CD4-positive, alpha-beta T cell treated with Interleukin-2 at 100 ng/mL for 4 hours (primary cell): Measurements from ENCODE around the gene PDE9A.

Experiments used
- DNase-seq: peaks from one replicate; pipeline ENCODE4 v3.0.0-alpha.2; 2020; ENCODE audit warnings: low spot score

The PDE9A gene

GRCh38 chr21:42642219-42642745 is 11.1 kb upstream of the PDE9A start:
- DNase-seq = no peak

- DNase-seq = no peak
These were observed 8.9 kb upstream of the PDE9A start for GRCh38 chr21:42644223-42645208.

- no peak for DNase-seq
These were observed 8.0 kb upstream of the PDE9A start for GRCh38 chr21:42645211-42646075.

- no peak for DNase-seq
These were observed 7.2 kb upstream of the PDE9A start for GRCh38 chr21:42646076-42646825.

- no peak for DNase-seq
These were observed 6.6 kb upstream of the PDE9A start for GRCh38 chr21:42646836-42647235.

GRCh38 chr21:42648606-42649005 is 4.8 kb upstream of the PDE9A start:
- DNase-seq = no peak

- no peak for DNase-seq
These were observed 4.0 kb upstream of the PDE9A start for GRCh38 chr21:42649122-42650032.

GRCh38 chr21:42650033-42650370 is 3.4 kb upstream of the PDE9A start:
- DNase-seq = no peak

- no peak for DNase-seq
These were observed 2.7 kb upstream of the PDE9A start for GRCh38 chr21:42650441-42651421.

GRCh38 chr21:42651515-42652401 is 1.7 kb upstream of the PDE9A start:
- DNase-seq = no peak

- no peak for DNase-seq
These were observed 742 bp upstream of the PDE9A start for GRCh38 chr21:42652527-42653230.

GRCh38 chr21:42654179-42654912 is 925 bp downstream of the PDE9A start:
- DNase-seq = peak; percentile 5

GRCh38 chr21:42654913-42655795 is 1.7 kb downstream of the PDE9A start:
- DNase-seq = no peak

- DNase-seq = no peak
These were observed 2.7 kb downstream of the PDE9A start for GRCh38 chr21:42655796-42656770.

GRCh38 chr21:42656872-42657271 is 3.5 kb downstream of the PDE9A start:
- DNase-seq = no peak
